MM.1S (cell line): ENCODE results near the gene LZTS3.

ENCODE experiments used
- EZH2 ChIP-seq: fragments of 300-600 bp; sonication (generic); optimal IDR thresholded peaks from 2 replicates; pipeline ENCODE3; 2017; ENCODE audit warnings: low read depth, mild to moderate bottlenecking, antibody characterized with exemption, low read length, mixed read lengths
- EZH2phosphoT487 ChIP-seq: fragments of 300-600 bp; sonication (generic); IDR thresholded peaks from 2 replicates; pipeline ENCODE4 v1.6.1; 2018; ENCODE audit warnings: antibody characterized with exemption, low read length
- TF ChIP-seq, protein P1 (sequence below): fragments of 300-600 bp; sonication (generic); IDR thresholded peaks from 2 replicates; pipeline ENCODE4 v1.5.1; 2016; ENCODE audit warnings: antibody characterized with exemption, low read length, mixed read lengths

GRCh38 chr20:3192226-3193015, 19.1 kb upstream of the LZTS3 start:
- TF ChIP-seq, protein P1, sequence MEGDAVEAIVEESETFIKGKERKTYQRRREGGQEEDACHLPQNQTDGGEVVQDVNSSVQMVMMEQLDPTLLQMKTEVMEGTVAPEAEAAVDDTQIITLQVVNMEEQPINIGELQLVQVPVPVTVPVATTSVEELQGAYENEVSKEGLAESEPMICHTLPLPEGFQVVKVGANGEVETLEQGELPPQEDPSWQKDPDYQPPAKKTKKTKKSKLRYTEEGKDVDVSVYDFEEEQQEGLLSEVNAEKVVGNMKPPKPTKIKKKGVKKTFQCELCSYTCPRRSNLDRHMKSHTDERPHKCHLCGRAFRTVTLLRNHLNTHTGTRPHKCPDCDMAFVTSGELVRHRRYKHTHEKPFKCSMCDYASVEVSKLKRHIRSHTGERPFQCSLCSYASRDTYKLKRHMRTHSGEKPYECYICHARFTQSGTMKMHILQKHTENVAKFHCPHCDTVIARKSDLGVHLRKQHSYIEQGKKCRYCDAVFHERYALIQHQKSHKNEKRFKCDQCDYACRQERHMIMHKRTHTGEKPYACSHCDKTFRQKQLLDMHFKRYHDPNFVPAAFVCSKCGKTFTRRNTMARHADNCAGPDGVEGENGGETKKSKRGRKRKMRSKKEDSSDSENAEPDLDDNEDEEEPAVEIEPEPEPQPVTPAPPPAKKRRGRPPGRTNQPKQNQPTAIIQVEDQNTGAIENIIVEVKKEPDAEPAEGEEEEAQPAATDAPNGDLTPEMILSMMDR = no peak
- TF ChIP-seq EZH2phosphoT487 (no peak), EZH2 (no peak)
